Panc1 (cell line): ENCODE results near the gene DENND5B. TPM values are rescaled to one million over a fixed set of nuclear protein-coding genes. Genes with fewer than 3 reads are reported as not detected.
A peak's percentile ranks its signal among the peaks of the same experiment; 100 is the strongest.

Experiments used
- ATAC-seq: fragments of 200-7000 bp; cut with Tn5 transposase; 2 replicates; pipeline ENCODE4 v1.9.1; 2020; ENCODE audit warnings: mild to moderate bottlenecking, moderate library complexity
- BruUV-seq: library from RNA; stranded (reverse); fragments of 400-500 nt; replicated peaks from 2 replicates; lab custom pipeline; 2021; lab: Mats Ljungman, UMichigan
- CTCF ChIA-PET: fragments of 300-600 bp; sonication (Branson Sonifier 250); formaldehyde crosslinking; loops from one replicate; lab custom pipeline; 2022; ENCODE audit warnings: antibody characterized with exemption; lab: Charles Lee
- POLR2A ChIA-PET: fragments of 300-600 bp; sonication (Branson Sonifier 250); formaldehyde crosslinking; loops from one replicate; lab custom pipeline; 2022; ENCODE audit warnings: antibody characterized with exemption; lab: Charles Lee
- DNase-seq: peaks from one replicate; pipeline ENCODE4 v3.0.0-alpha.2; 2010; ENCODE audit warnings: low read depth, low spot score
- H3K27ac ChIP-seq: 2 replicates; pipeline ENCODE4 v1.5.1; 2011; ENCODE audit warnings: mild to moderate bottlenecking, low read length, inconsistent platforms
- H3K27me3 ChIP-seq: fragments of 200-500 bp; sonication (Bioruptor generic); 2 replicates; pipeline ENCODE4 v1.6.0; 2014; ENCODE audit warnings: low read length, inconsistent platforms; ENCODE audit not compliant: control insufficient read depth, insufficient read depth
- H3K36me3 ChIP-seq: fragments of 200-500 bp; sonication (Bioruptor generic); 2 replicates; pipeline ENCODE4 v1.5.1; 2014; ENCODE audit warnings: inconsistent platforms, mild to moderate bottlenecking, low read length, moderate library complexity; ENCODE audit not compliant: control insufficient read depth, insufficient read depth
- H3K4me1 ChIP-seq: 2 replicates; pipeline ENCODE4 v1.5.1; 2011; ENCODE audit warnings: inconsistent platforms, mild to moderate bottlenecking, low read length, moderate library complexity; ENCODE audit not compliant: control insufficient read depth, insufficient read depth
- H3K4me3 ChIP-seq, 2 experiments: 2 replicates each; pipeline ENCODE4 v1.5.1; 2011 to 2012; ENCODE audit warnings: low read depth in 2 of 2, low read length in 2 of 2, mild to moderate bottlenecking in 2 of 2, inconsistent platforms in 1 of 2, moderate library complexity in 1 of 2
- H3K9me3 ChIP-seq: fragments of 200-500 bp; sonication (Bioruptor generic); 2 replicates; pipeline ENCODE4 v1.5.1; 2014; ENCODE audit warnings: low read depth, mild to moderate bottlenecking, inconsistent platforms, low read length, moderate library complexity; ENCODE audit not compliant: control insufficient read depth, insufficient read depth
- POLR2AphosphoS5 ChIP-seq: IDR thresholded peaks from 2 replicates; pipeline ENCODE4 v1.6.1; 2012; ENCODE audit warnings: mild to moderate bottlenecking, low read depth, low read length, moderate library complexity
- REST ChIP-seq, 2 experiments: IDR thresholded peaks; 2 replicates each; pipeline ENCODE4 v1.6.1; 2011 to 2012; ENCODE audit warnings: low read depth in 2 of 2, control low read depth in 1 of 2, low read length in 1 of 2, mild to moderate bottlenecking in 1 of 2, moderate library complexity in 1 of 2; ENCODE audit not compliant: insufficient read depth in 1 of 2
- SIN3A ChIP-seq: IDR thresholded peaks from 2 replicates; pipeline ENCODE4 v1.6.1; 2012; ENCODE audit warnings: low read depth, mild to moderate bottlenecking, low read length, moderate library complexity, borderline replicate concordance; ENCODE audit not compliant: insufficient read depth
- TCF7L2 ChIP-seq: IDR thresholded peaks from 2 replicates; pipeline ENCODE4 v1.6.1; 2011; ENCODE audit warnings: mild to moderate bottlenecking, low read depth, low read length, inconsistent platforms
- in situ Hi-C: cut with HindIII; loops from 2 replicates; pipeline ENCODE4 v1.10.0; 2016; ENCODE audit warnings: low sequenced_read_pairs, low pct_unique_long_range_greater_than_20kb
- intact Hi-C: fragments of 100-400 bp; cut with micrococcal nuclease; formaldehyde crosslinking; loops from one replicate; pipeline ENCODE4 v1.10.0; 2022; ENCODE audit not compliant: unreplicated experiment
- total RNA-seq: library from RNA; stranded (reverse); gene quantifications from one replicate; pipeline ENCODE4 v1.2.1, GENCODE V29; 2021; ENCODE audit not compliant: unreplicated experiment
- TF ChIP-seq, protein P1 (sequence below): fragments of 450-650 bp; IDR thresholded peaks from 2 replicates; pipeline ENCODE4 v1.5.1; 2017; ENCODE audit warnings: mild to moderate bottlenecking

Gene DENND5B
- total RNA-seq, 1 experiment from 2014 or later, result 36.8 TPM

GRCh38 chr12:31499567-31499966 is 91.4 kb downstream of the DENND5B start:
- TF ChIP-seq TCF7L2 (no peak), REST (IDR thresholded peaks at IDR 0.05; ENCODE audit: insufficient read depth in 1 of 2, low read depth in 2 of 2, low read length in 1 of 2) (no peak), SIN3A (no peak), POLR2AphosphoS5 (no peak)
- TF ChIP-seq, protein P1, sequence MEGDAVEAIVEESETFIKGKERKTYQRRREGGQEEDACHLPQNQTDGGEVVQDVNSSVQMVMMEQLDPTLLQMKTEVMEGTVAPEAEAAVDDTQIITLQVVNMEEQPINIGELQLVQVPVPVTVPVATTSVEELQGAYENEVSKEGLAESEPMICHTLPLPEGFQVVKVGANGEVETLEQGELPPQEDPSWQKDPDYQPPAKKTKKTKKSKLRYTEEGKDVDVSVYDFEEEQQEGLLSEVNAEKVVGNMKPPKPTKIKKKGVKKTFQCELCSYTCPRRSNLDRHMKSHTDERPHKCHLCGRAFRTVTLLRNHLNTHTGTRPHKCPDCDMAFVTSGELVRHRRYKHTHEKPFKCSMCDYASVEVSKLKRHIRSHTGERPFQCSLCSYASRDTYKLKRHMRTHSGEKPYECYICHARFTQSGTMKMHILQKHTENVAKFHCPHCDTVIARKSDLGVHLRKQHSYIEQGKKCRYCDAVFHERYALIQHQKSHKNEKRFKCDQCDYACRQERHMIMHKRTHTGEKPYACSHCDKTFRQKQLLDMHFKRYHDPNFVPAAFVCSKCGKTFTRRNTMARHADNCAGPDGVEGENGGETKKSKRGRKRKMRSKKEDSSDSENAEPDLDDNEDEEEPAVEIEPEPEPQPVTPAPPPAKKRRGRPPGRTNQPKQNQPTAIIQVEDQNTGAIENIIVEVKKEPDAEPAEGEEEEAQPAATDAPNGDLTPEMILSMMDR, result no peak
- Histone ChIP-seq H3K27ac (peak overlapping the region; percentile 55; the same call in 1 of the 2 replicates), H3K36me3 (no peaks in the 10 kb centered on the region), H3K9me3 (peaks cover 3% of the 10 kb centered on the region; the same call in 1 of the 2 replicates), H3K27me3 (no peaks in the 10 kb centered on the region), H3K4me3 (no peak overlapping the region), H3K4me1 (peaks cover 36% of the 10 kb centered on the region)
- in situ Hi-C loops (no loop called here), intact Hi-C loops (no loop called here)
- CTCF ChIA-PET, result no interaction called here
- no peak for ATAC-seq
- no TSS peak for BruUV-seq
- DNase-seq, result no peak
- POLR2A ChIA-PET, result no interaction called here

GRCh38 chr12:31498424-31498823 is 92.5 kb downstream of the DENND5B start:
- Histone ChIP-seq H3K27me3 (no peaks in the 10 kb centered on the region), H3K4me1 (peaks cover 33% of the 10 kb centered on the region), H3K27ac (peak overlapping the region; percentile 1; the same call in 1 of the 2 replicates), H3K4me3 (no peak overlapping the region), H3K9me3 (no peaks in the 10 kb centered on the region), H3K36me3 (no peaks in the 10 kb centered on the region)
- no peak for DNase-seq
- POLR2A ChIA-PET, result interaction anchor here (0.6 to 0.7 kb wide), 2 partner anchors 122 to 1177 kb away, joined by 8 read pairs; no protein-coding TSS in a partner anchor
- CTCF ChIA-PET, result no interaction called here
- BruUV-seq, result no TSS peak
- in situ Hi-C loops (no loop called here), intact Hi-C loops (no loop called here)
- peak; percentile 61 for ATAC-seq
- no peak for TF ChIP-seq REST (IDR thresholded peaks at IDR 0.05; ENCODE audit: insufficient read depth in 1 of 2, low read depth in 2 of 2, low read length in 1 of 2)
- no peak for TF ChIP-seq POLR2AphosphoS5
- no peak for TF ChIP-seq SIN3A
- TF ChIP-seq, protein P1, result no peak
- TF ChIP-seq TCF7L2, result no peak
